Uterus (tissue), 2 donors: ENCODE data around the gene C2orf92.

Experiments
- CTCF ChIP-seq, 4 experiments: fragments of 200-600 bp in 2 of 4; fragments of 450-650 bp in 2 of 4; sonication (generic) in 2 of 4; IDR thresholded peaks; one replicate each; pipeline ENCODE4 v1.5.1; 2016 to 2019; ENCODE audit warnings: antibody characterized with exemption in 4 of 4, mild to moderate bottlenecking in 2 of 4, moderate library complexity in 1 of 4
- POLR2A ChIP-seq, 2 donors: fragments of 450-650 bp; IDR thresholded peaks; one replicate each; pipeline ENCODE4 v1.6.1; 2016; ENCODE audit warnings: antibody characterized with exemption in 2 of 2, mild to moderate bottlenecking in 1 of 2, moderate library complexity in 1 of 2

DNA sequence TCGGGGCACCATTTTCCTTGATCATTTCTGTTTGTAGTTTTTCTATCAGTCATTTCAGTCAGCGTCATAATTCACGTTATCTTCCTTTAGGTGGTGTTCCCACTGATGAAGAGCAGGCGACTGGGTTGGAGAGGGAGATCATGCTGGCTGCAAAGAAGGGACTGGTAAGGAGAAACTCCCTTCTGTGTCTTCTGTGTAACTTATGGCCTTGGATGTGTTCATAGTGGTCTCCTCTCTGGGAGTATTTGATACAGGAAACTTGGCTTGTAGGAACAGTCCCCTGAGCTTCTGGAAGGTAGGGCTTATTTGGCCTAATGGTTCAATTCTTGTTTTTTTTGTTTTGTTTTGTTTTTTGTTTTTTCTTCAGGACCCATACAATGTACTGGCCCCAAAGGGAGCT is 22.5 kb upstream of the C2orf92 start:
- no peak for TF ChIP-seq CTCF (IDR thresholded peaks at IDR 0.05)
- no peak for TF ChIP-seq POLR2A (IDR thresholded peaks at IDR 0.05)
